Testis (tissue), 3 donors: Measurements from ENCODE around the gene IL23R. TPM values are rescaled to one million over a fixed set of nuclear protein-coding genes. Genes with fewer than 3 reads are reported as not detected.
A peak's percentile ranks its signal among the peaks of the same experiment; 100 is the strongest.

ENCODE experiments used
- DNase-seq: peaks from one replicate; pipeline ENCODE4 v3.0.0-alpha.2; 2019
- H3K27ac ChIP-seq, 2 donors: fragments of 200-600 bp; sonication (generic); one replicate each; pipeline ENCODE4 v1.5.1; 2019
- H3K27me3 ChIP-seq: fragments of 200-600 bp; sonication (generic); one replicate; pipeline ENCODE4 v1.5.1; 2019
- H3K36me3 ChIP-seq: fragments of 200-600 bp; sonication (generic); one replicate; pipeline ENCODE4 v1.5.1; 2017; ENCODE audit warnings: low read depth; ENCODE audit errors: missing control alignments
- H3K4me1 ChIP-seq: fragments of 200-600 bp; sonication (generic); one replicate; pipeline ENCODE4 v1.5.1; 2019
- H3K4me3 ChIP-seq, 2 donors: fragments of 200-600 bp; sonication (generic); one replicate each; pipeline ENCODE4 v1.5.1; 2017 to 2019
- H3K9me3 ChIP-seq: fragments of 200-600 bp; sonication (generic); one replicate; pipeline ENCODE4 v1.5.1; 2017
- CTCF ChIP-seq, 3 experiments: fragments of 450-650 bp in 2 of 3; fragments of 200-600 bp in 1 of 3; sonication (generic) in 1 of 3; IDR thresholded peaks; one replicate each; pipeline ENCODE4 v1.5.1; 2016 to 2019; ENCODE audit warnings: antibody characterized with exemption in 3 of 3, mild to moderate bottlenecking in 2 of 3, moderate library complexity in 1 of 3
- POLR2A ChIP-seq: fragments of 450-650 bp; IDR thresholded peaks from one replicate; pipeline ENCODE4 v1.6.1; 2017; ENCODE audit warnings: antibody characterized with exemption, mild to moderate bottlenecking, moderate library complexity
- WGBS, 2 donors: methylation state at CpG; one replicate each; pipeline ENCODE4 v1.1.5; 2018; 5-methylcytosine and 5-hydroxymethylcytosine counted together
- intact Hi-C: fragments of 100-400 bp; cut with DNase I; formaldehyde crosslinking; loops from one replicate; pipeline ENCODE4 v1.15.1; 2023; ENCODE audit warnings: low total_unique reads
- polyA plus RNA-seq: library from polyadenylated mRNA; stranded (reverse); fragments of 350-450 nt; fragmentation: Illumina TruSeq; extraction: RNeasy Lipid Tissue Mini Kit (QIAGEN cat#74804); gene quantifications from one replicate; pipeline ENCODE4 v1.2.3, GENCODE V29; 2014; ENCODE audit warnings: low read depth, low replicate concordance; ENCODE audit not compliant: insufficient read depth
- total RNA-seq, 2 donors: library from RNA; depleted of rRNA; stranded (reverse); fragments of >200 nt; gene quantifications; one replicate each; pipeline ENCODE4 v1.2.3, GENCODE V29; 2016

Gene IL23R
- total and polyA plus RNA-seq, 3 donors from 2014 or later: 1.5 to 2.6 (median 2.2) TPM

GRCh38 chr1:67213948-67214347 lies 47.7 kb downstream of the IL23R start:
- 92 to 94% methylated on average over 1 of the region's 1 CpG for WGBS, 2 donors

GRCh38 chr1:67214420-67215174 lies 48.3 kb downstream of the IL23R start:
- 90 to 93% methylated on average over 11 of the region's 11 CpGs for WGBS, 2 donors
- no peak overlapping the region for H3K27ac ChIP-seq
- TF ChIP-seq POLR2A: no peak
- peak in 2 of 3 experiments; percentile 31 to 43 for TF ChIP-seq CTCF (IDR thresholded peaks at IDR 0.05)
- H3K9me3 ChIP-seq: no peaks in the 10 kb centered on the region
- intact Hi-C loops: no loop called here
- H3K36me3 ChIP-seq: no peaks in the 10 kb centered on the region
- DNase-seq: peak; percentile 58
- H3K4me3 ChIP-seq: no peak overlapping the region
- H3K4me1 ChIP-seq: no peaks in the 10 kb centered on the region
- H3K27me3 ChIP-seq: no peaks in the 10 kb centered on the region

More at GRCh38 chr1:67213948-67214347, 47.7 kb downstream of the IL23R start:
- Histone ChIP-seq H3K27me3 (no peaks in the 10 kb centered on the region), H3K4me1 (no peaks in the 10 kb centered on the region), H3K4me3 (no peak overlapping the region), H3K9me3 (no peaks in the 10 kb centered on the region), H3K36me3 (no peaks in the 10 kb centered on the region), H3K27ac (no peak overlapping the region)
- intact Hi-C loops: no loop called here
- no peak for TF ChIP-seq POLR2A
- TF ChIP-seq CTCF (IDR thresholded peaks at IDR 0.05): no peak
- DNase-seq: no peak

- H3K4me3 ChIP-seq: no peak overlapping the region
- no peaks in the 10 kb centered on the region for H3K4me1 ChIP-seq
- H3K9me3 ChIP-seq: no peaks in the 10 kb centered on the region
- intact Hi-C loops: no loop called here
- H3K27me3 ChIP-seq: no peaks in the 10 kb centered on the region
- 88 to 100% methylated on average over 1 of the region's 1 CpG for WGBS, 2 donors
- H3K36me3 ChIP-seq: no peaks in the 10 kb centered on the region
- H3K27ac ChIP-seq: no peak overlapping the region
- TF ChIP-seq POLR2A (no peak), CTCF (IDR thresholded peaks at IDR 0.05) (no peak)
- no peak for DNase-seq
These were observed 50.1 kb downstream of the IL23R start for GRCh38 chr1:67216401-67216800.

- Histone ChIP-seq H3K4me3 (no peak overlapping the region), H3K9me3 (no peaks in the 10 kb centered on the region), H3K27me3 (no peaks in the 10 kb centered on the region), H3K27ac (no peak overlapping the region), H3K36me3 (no peaks in the 10 kb centered on the region), H3K4me1 (no peaks in the 10 kb centered on the region)
- no peak for DNase-seq
- TF ChIP-seq POLR2A: no peak
- no peak for TF ChIP-seq CTCF (IDR thresholded peaks at IDR 0.05)
- intact Hi-C loops: no loop called here
- WGBS, 2 donors: 38 to 49% methylated on average over 1 of the region's 1 CpG
These were observed 51.2 kb downstream of the IL23R start for GRCh38 chr1:67217417-67217816.

GRCh38 chr1:67217938-67218337 lies 51.7 kb downstream of the IL23R start:
- 52 to 76% methylated on average over 1 of the region's 1 CpG for WGBS, 2 donors
- Histone ChIP-seq H3K9me3 (no peaks in the 10 kb centered on the region), H3K27me3 (no peaks in the 10 kb centered on the region), H3K27ac (no peak overlapping the region), H3K36me3 (no peaks in the 10 kb centered on the region), H3K4me3 (no peak overlapping the region), H3K4me1 (no peaks in the 10 kb centered on the region)
- TF ChIP-seq POLR2A: no peak
- TF ChIP-seq CTCF (IDR thresholded peaks at IDR 0.05): no peak
- intact Hi-C loops: no loop called here
- no peak for DNase-seq
